Activated T-cell treated with anti-CD3 and anti-CD28 coated beads, Interleukin-2, amount 50 U/mL, for 72 hours (primary cell): ENCODE data around the gene LZTR1. TPM values are rescaled to one million over a fixed set of nuclear protein-coding genes. Genes with fewer than 3 reads are reported as not detected.
A peak's percentile ranks its signal among the peaks of the same experiment; 100 is the strongest.

Source experiments
- ATAC-seq, 2 donors: fragments of 150-1000 bp; cut with Tn5 transposase; replicated peaks in 1 of 2; 2 replicates each; pipeline ENCODE4 v1.10.0; 2021; ENCODE audit warnings: moderate library complexity in 2 of 2, mild to moderate bottlenecking in 1 of 2
- DNase-seq, 2 donors: peaks; one replicate each; pipeline ENCODE4 v3.0.0; 2021 to 2022; ENCODE audit warnings: mixed read lengths in 1 of 2
- H3K27ac Mint-ChIP-seq: one replicate; pipeline ENCODE4 v1.8.0; 2022; ENCODE audit warnings: mild to moderate bottlenecking, moderate library complexity, mixed read lengths
- H3K27me3 Mint-ChIP-seq: one replicate; pipeline ENCODE4 v1.8.0; 2022; ENCODE audit warnings: low read depth, mixed read lengths
- H3K36me3 Mint-ChIP-seq, 2 donors: one replicate each; pipeline ENCODE4 v1.8.0; 2022; ENCODE audit warnings: mixed read lengths in 2 of 2, mild to moderate bottlenecking in 1 of 2; ENCODE audit not compliant: insufficient read depth in 2 of 2
- H3K4me1 Mint-ChIP-seq: one replicate; pipeline ENCODE4 v1.8.0; 2022; ENCODE audit warnings: low read depth, mixed read lengths
- H3K4me3 Mint-ChIP-seq, 2 donors: one replicate each; pipeline ENCODE4 v1.8.0; 2022; ENCODE audit warnings: mild to moderate bottlenecking in 2 of 2, mixed read lengths in 2 of 2, moderate library complexity in 2 of 2
- H3K9me3 Mint-ChIP-seq, 2 donors: one replicate each; pipeline ENCODE4 v1.8.0; 2022; ENCODE audit warnings: mixed read lengths in 2 of 2
- total RNA-seq, 2 donors: library from RNA; stranded (reverse); gene quantifications; one replicate each; pipeline ENCODE4 v1.2.3, GENCODE V29; 2022

Gene LZTR1
- total RNA-seq, 2 donors from 2014 or later, result 30.6 to 42.8 TPM

GRCh38 chr22:20994902-20995241 is 12.8 kb downstream of the LZTR1 start:
- ATAC-seq (no peak), DNase-seq (no peak)
- H3K4me1 Mint-ChIP-seq, result peaks cover 9% of the 10 kb centered on the region
- H3K27ac Mint-ChIP-seq, result no peak overlapping the region
- H3K4me3 Mint-ChIP-seq, result no peak overlapping the region
- no peaks in the 10 kb centered on the region for H3K9me3 Mint-ChIP-seq
- no peaks in the 10 kb centered on the region for H3K27me3 Mint-ChIP-seq
- no peaks in the 10 kb centered on the region for H3K36me3 Mint-ChIP-seq

- Mint-ChIP-seq H3K27me3 (no peaks in the 10 kb centered on the region), H3K9me3 (no peaks in the 10 kb centered on the region), H3K4me1 (peaks cover 15% of the 10 kb centered on the region), H3K4me3 (no peak overlapping the region), H3K27ac (no peak overlapping the region), H3K36me3 (no peaks in the 10 kb centered on the region)
- no peak for ATAC-seq
- DNase-seq, result no peak
Measured at GRCh38 chr22:20995329-20996030, 13.4 kb downstream of the LZTR1 start.

DNA sequence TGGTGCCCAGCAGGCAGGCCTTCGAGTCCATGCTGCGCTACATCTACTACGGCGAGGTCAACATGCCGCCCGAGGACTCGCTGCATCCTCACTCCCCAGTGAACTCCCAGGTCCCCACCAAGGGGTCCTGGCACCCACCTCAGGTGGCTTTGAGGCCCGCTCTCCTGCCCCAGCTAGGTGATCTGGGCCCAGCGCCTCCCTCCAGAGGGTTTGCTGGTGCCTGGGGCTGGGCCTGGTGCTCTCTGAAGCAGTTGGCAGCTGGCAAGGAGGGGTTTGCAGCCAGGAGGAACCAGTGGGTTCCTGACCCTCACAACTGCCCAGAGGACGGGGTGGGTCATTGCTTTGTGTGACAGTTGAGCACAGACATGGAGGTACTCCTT is 13.9 kb downstream of the LZTR1 start:
- Mint-ChIP-seq H3K4me1 (peaks cover 20% of the 10 kb centered on the region), H3K4me3 (no peak overlapping the region), H3K36me3 (no peaks in the 10 kb centered on the region), H3K9me3 (no peaks in the 10 kb centered on the region), H3K27ac (no peak overlapping the region), H3K27me3 (no peaks in the 10 kb centered on the region)
- ATAC-seq, result no peak
- DNase-seq, result no peak

DNA sequence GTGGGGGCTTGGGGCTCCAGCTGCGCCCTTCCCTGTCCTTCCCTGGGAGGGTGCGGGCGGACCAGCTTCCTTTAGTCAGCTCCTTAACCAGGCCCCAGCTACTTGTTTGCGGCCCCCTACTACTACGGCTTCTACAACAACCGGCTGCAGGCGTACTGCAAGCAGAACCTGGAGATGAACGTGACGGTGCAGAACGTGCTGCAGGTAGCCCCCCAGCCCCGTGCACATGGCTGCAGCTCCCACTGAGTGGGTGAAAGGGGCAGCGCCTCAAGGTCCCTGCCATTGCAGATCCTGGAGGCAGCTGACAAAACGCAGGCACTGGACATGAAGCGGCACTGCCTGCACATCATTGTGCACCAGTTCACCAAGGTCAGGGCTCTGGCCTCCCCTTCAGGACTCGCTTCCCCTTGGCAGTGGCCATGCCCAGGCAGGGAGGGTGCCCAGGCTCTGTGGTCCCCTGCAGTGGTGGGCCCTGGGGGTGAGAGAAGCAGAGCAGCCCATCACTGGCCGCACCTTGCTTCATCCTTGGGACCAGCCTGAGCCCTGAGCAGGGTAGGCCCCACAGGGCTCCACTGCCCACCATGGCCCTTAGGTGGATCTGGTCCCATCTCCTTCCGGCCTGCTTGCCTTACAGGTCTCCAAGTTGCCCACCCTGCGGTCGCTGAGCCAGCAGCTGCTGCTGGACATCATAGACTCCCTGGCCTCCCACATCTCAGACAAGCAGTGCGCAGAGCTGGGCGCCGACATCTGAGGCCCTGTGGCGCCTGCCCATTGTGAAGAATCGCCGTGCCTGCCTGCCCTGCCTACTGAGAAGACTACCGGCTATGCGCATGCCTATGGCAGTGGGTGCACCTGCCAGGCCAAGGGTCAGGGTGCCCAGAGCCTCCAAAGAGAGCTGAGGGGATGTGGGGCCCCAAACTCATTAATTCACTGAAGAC is 14.8 kb downstream of the LZTR1 start:
- H3K4me1 Mint-ChIP-seq, result peaks cover 24% of the 10 kb centered on the region
- no peak overlapping the region for H3K27ac Mint-ChIP-seq
- no peaks in the 10 kb centered on the region for H3K9me3 Mint-ChIP-seq
- H3K4me3 Mint-ChIP-seq, result no peak overlapping the region
- DNase-seq (no peak), ATAC-seq (no peak)
- H3K36me3 Mint-ChIP-seq, result peaks cover 0 to 2% of the 10 kb centered on the region in 2 donors
- H3K27me3 Mint-ChIP-seq, result no peaks in the 10 kb centered on the region

DNA sequence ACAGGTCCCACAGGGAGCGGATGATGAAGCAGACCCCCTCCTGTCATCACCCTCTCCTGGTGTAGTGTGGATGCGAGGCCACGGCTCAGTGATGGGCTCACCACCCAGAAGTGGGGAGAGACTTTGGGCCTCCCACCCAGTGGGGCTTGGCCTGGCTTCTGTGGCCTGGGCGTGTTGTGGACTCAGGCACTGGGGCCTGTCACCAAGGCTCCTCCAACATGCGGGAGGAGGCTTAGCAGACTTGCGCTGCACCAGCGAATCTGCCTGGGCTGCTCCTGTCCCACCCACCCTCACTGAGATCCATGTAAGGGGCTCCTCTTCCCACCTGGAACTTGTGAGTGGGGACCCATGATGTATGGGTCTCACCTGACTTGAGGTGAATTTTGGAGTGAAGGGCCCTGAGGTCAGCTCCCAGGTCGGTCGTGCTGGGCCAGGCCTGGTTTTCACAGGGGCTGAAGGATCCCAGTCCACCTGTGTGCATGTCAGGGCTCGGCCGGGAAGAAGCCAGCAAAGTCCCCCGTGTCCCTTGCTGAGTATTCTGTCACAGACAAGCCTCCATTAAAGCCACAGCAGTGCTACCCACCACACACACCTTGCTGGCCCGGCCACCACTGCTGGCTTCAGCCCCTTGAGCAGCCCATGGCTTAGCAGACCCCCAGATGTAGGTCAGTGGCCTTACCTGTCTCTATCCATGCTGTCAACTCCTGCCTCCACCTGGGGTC is 15.6 kb downstream of the LZTR1 start:
- Mint-ChIP-seq H3K9me3 (no peaks in the 10 kb centered on the region), H3K4me1 (peaks cover 24% of the 10 kb centered on the region), H3K36me3 (peaks cover 0 to 2% of the 10 kb centered on the region in 2 donors), H3K4me3 (no peak overlapping the region), H3K27ac (no peak overlapping the region), H3K27me3 (no peaks in the 10 kb centered on the region)
- DNase-seq, result no peak
- ATAC-seq, result no peak

GRCh38 chr22:20998411-20999336 is 16.6 kb downstream of the LZTR1 start:
- Mint-ChIP-seq H3K27ac (no peak overlapping the region), H3K27me3 (no peaks in the 10 kb centered on the region), H3K9me3 (no peaks in the 10 kb centered on the region), H3K36me3 (peaks cover 0 to 2% of the 10 kb centered on the region in 2 donors), H3K4me1 (peaks cover 32% of the 10 kb centered on the region), H3K4me3 (no peak overlapping the region)
- DNase-seq, result no peak
- ATAC-seq, result no peak

GRCh38 chr22:20999350-21000206 is 17.5 kb downstream of the LZTR1 start:
- Mint-ChIP-seq H3K36me3 (peaks cover 0 to 2% of the 10 kb centered on the region in 2 donors), H3K27ac (no peak overlapping the region)

DNA sequence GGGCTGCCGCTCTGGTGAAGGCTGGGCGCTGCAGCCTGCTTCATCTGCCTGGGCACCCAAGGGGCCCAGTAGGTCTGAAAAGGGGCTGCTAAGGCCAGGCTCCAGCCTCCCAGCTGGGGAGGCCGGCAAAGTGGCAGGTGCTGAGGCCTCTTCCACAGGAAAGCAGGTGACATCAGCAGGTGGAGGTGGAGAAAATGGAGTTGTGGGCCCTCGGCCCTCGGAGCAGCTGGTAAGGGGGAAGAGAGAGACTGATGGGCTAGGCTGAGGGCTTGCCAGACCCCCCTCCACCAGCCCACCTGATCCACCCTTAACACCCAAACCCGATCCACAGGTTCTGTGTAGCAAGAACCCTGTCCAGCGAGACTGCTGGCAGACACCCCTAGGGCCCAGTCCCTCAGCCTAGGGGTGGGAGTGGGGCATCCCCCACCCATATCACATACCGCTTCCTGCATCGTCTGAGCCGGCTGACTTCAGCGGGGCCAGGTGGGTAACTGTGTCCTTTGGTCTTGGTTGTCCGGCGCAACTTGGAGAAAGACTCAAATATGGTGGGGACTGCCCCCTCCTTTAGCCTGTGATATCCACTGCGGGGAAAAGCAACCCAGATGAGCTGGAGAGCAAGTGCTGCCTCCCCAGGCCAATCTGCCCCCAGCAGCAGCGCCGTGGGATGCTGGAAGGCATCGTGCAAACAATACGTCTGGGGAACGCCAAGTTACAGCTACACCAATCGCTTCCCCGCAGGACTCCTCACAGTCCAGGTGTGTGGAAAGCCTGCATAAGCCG is 18.3 kb downstream of the LZTR1 start:
- DNase-seq (no peak), ATAC-seq (no peak)
- H3K4me3 Mint-ChIP-seq, result peak overlapping the region; percentile 89 to 99
- peak overlapping the region; percentile 81 for H3K27ac Mint-ChIP-seq
- H3K4me1 Mint-ChIP-seq, result peaks cover 35% of the 10 kb centered on the region
- no peaks in the 10 kb centered on the region for H3K9me3 Mint-ChIP-seq
- no peaks in the 10 kb centered on the region for H3K27me3 Mint-ChIP-seq
- peaks cover 0 to 2% of the 10 kb centered on the region in 2 donors for H3K36me3 Mint-ChIP-seq

More at GRCh38 chr22:20999350-21000206, 17.5 kb downstream of the LZTR1 start:
- Mint-ChIP-seq H3K4me3 (peak overlapping the region; percentile 89 to 99), H3K27me3 (no peaks in the 10 kb centered on the region), H3K9me3 (no peaks in the 10 kb centered on the region), H3K4me1 (peaks cover 35% of the 10 kb centered on the region)
- no peak for ATAC-seq
- DNase-seq, result no peak

DNA sequence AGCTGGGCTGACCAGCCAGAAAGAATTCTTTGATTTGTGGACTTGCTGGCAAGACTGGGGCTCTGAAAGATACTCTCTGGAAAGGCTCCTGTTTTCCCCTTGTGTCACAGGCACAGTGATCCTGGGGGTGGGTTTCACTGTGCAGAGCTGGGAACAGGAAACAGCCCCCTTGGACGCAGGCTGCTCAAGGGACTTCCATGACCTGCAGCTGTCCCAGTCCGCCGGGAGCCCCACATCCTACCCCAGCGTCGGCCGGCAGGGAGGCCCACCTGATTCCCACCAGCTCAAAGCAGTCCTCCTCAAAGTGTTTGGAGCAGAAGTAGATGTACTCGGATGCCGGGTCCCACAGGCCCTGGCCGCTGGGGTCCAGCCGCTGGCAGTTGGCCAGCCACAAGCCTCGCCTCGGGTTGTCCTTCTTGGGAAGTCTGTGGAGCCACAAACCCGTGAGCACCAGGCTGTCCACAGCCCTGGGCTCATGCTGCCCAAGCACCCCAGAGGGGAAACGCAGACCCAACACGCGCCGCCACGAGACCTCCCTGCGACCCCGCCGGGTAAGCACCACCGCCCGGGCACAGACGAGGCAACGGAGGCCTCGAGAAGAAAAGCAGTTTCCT is 19.0 kb downstream of the LZTR1 start:
- DNase-seq (peak in 1 of 2 donors; percentile 25), ATAC-seq (no peak)
- no peaks in the 10 kb centered on the region for H3K9me3 Mint-ChIP-seq

DNA sequence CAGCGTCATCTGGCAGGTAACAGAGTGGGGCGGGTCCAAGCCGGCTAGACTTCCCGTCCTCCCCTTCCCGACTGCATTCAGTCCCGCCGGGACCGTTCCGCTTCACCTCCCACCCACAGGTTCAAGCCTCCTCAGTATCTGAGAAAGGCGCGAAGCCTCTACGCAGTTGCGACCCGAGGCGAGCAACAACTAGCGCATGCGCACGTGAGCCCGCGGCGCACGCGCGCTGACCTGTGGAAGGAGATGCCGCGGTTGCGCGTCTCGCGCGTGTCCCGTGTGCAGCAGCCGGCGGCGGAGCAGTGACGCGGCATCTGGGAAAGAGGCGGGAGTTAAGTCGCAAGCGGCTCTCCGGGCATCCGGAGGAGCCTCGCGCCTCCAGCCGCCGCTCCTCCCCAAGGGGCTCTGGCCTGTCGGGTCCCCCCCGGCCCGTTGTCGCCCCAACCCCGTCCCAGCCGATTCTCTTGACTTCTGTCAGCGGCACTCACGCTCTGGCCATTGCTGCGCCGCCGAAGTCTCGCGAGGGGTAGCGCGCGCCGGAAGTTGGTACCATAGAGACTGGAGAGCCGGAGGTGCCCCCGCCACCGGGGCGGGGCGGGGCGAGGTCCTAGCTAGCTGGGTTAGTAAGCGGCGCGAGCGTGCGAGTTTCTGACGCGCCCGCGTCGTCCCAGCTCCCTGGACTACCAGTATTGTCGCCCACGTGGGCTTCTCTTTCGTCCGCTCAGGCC is 19.7 kb downstream of the LZTR1 start, which contains the start of gene THAP7:
THAP7 (minus strand) TSS at position 518 of the 725 bp plus-strand sequence; CDS start at position 311, 207 bp downstream.
- peaks cover 35% of the 10 kb centered on the region for H3K4me1 Mint-ChIP-seq
- no peaks in the 10 kb centered on the region for H3K27me3 Mint-ChIP-seq
- ATAC-seq, result peak; percentile 94
- no peaks in the 10 kb centered on the region for H3K9me3 Mint-ChIP-seq
- peaks cover 0 to 2% of the 10 kb centered on the region in 2 donors for H3K36me3 Mint-ChIP-seq
- H3K4me3 Mint-ChIP-seq, result peak within 1 kb of the TSS; percentile 89 to 99
- peak; percentile 98 to 99 for DNase-seq
- peak within 1 kb of the TSS; percentile 99 for H3K27ac Mint-ChIP-seq

More for the DNA sequence above, 19.0 kb downstream of the LZTR1 start:
- H3K27me3 Mint-ChIP-seq, result no peaks in the 10 kb centered on the region
- H3K4me1 Mint-ChIP-seq, result peaks cover 35% of the 10 kb centered on the region
- H3K4me3 Mint-ChIP-seq, result peak overlapping the region; percentile 89 to 99
- H3K36me3 Mint-ChIP-seq, result peaks cover 0 to 2% of the 10 kb centered on the region in 2 donors
- H3K27ac Mint-ChIP-seq, result peak overlapping the region; percentile 99
